ENCODE measurements around the gene POC1A. TPM values are rescaled to one million over a fixed set of nuclear protein-coding genes. Genes with fewer than 3 reads are reported as not detected.

POC1A gene
- polyA plus RNA-seq, 1 donor (not counting 4 experiments of a cell fraction or from before 2014, with no cell fraction given): 11.5 TPM

- Histone ChIP-seq H3K9me1 (ENCODE audit: control insufficient read depth, extremely low read depth, insufficient read depth, low read length) (no peaks in the 10 kb centered on the region), H3K79me2 (ENCODE audit: control insufficient read depth, insufficient read depth, low read length) (no peaks in the 10 kb centered on the region), H3K36me3 (ENCODE audit: control insufficient read depth in 2 of 2, extremely low read depth in 1 of 2, insufficient read depth in 2 of 2, low read length in 2 of 2) (no peaks in the 10 kb centered on the region), H3K4me3 (ENCODE audit: control insufficient read depth in 2 of 3, extremely low read depth in 1 of 3, insufficient read depth in 2 of 3, low read depth in 1 of 3, low read length in 3 of 3) (no peak overlapping the region), H2AFZ (ENCODE audit: control insufficient read depth, low read length) (no peak overlapping the region), H3K4me2 (ENCODE audit: control insufficient read depth, extremely low read depth, insufficient read depth, low read depth, low read length) (no peak overlapping the region), H4K20me1 (ENCODE audit: control insufficient read depth, extremely low read depth, insufficient read depth, low read length) (no peaks in the 10 kb centered on the region), H3K4me1 (ENCODE audit: control insufficient read depth, extremely low read depth, insufficient read depth, low read length) (peaks cover 45% of the 10 kb centered on the region), H3K9me3 (ENCODE audit: control insufficient read depth, low read depth, low read length) (no peaks in the 10 kb centered on the region), H3K27me3 (ENCODE audit: control insufficient read depth, extremely low read depth, insufficient read depth, low read length) (no peaks in the 10 kb centered on the region), H3K27ac (ENCODE audit: control insufficient read depth, insufficient read depth, low read length) (no peak overlapping the region), H3K9ac (ENCODE audit: control insufficient read depth, extremely low read depth, insufficient read depth, low read length) (no peak overlapping the region)
- dilution Hi-C loops (cut with MboI; ENCODE audit: extremely low pct_ligation_motif_present, low sequenced_read_pairs): no loop called here
- FAIRE-seq: no peak
- TF ChIP-seq EZH2 (IDR thresholded peaks at IDR 0.05; ENCODE audit: low read length) (no peak), CTCF (optimal IDR thresholded peaks at IDR 0.05 in 1 of 3, IDR thresholded peaks at IDR 0.05 in 1 of 3, conservative IDR thresholded peaks at IDR 0.05 in 1 of 3; ENCODE audit: extremely low read depth in 1 of 3, insufficient read depth in 2 of 3, low read length in 3 of 3) (no peak)
- DNase-seq (ENCODE audit: low read depth, low spot score): no peak
Measured at GRCh38 chr3:52039426-52039825, 114.8 kb downstream of the POC1A start.

- peak overlapping the region; percentile 20 for H3K9ac ChIP-seq (ENCODE audit: control insufficient read depth, extremely low read depth, insufficient read depth, low read length)
- no peaks in the 10 kb centered on the region for H4K20me1 ChIP-seq (ENCODE audit: control insufficient read depth, extremely low read depth, insufficient read depth, low read length)
- TF ChIP-seq EZH2 (IDR thresholded peaks at IDR 0.05; ENCODE audit: low read length) (no peak), CTCF (optimal IDR thresholded peaks at IDR 0.05 in 1 of 3, IDR thresholded peaks at IDR 0.05 in 1 of 3, conservative IDR thresholded peaks at IDR 0.05 in 1 of 3; ENCODE audit: extremely low read depth in 1 of 3, insufficient read depth in 2 of 3, low read length in 3 of 3) (no peak)
- H3K9me3 ChIP-seq (ENCODE audit: control insufficient read depth, low read depth, low read length): no peaks in the 10 kb centered on the region
- DNase-seq (ENCODE audit: low read depth, low spot score) (no peak), FAIRE-seq (peak; percentile 88)
- no peak overlapping the region for H2AFZ ChIP-seq (ENCODE audit: control insufficient read depth, low read length)
- no peaks in the 10 kb centered on the region for H3K36me3 ChIP-seq (ENCODE audit: control insufficient read depth in 2 of 2, extremely low read depth in 1 of 2, insufficient read depth in 2 of 2, low read length in 2 of 2)
- H3K27ac ChIP-seq (ENCODE audit: control insufficient read depth, insufficient read depth, low read length): peak overlapping the region; percentile 1
- H3K4me2 ChIP-seq (ENCODE audit: control insufficient read depth, extremely low read depth, insufficient read depth, low read depth, low read length): peak overlapping the region; percentile 48
- dilution Hi-C loops (cut with MboI; ENCODE audit: extremely low pct_ligation_motif_present, low sequenced_read_pairs): no loop called here
- H3K27me3 ChIP-seq (ENCODE audit: control insufficient read depth, extremely low read depth, insufficient read depth, low read length): no peaks in the 10 kb centered on the region
- no peak overlapping the region for H3K4me3 ChIP-seq (ENCODE audit: control insufficient read depth in 2 of 3, extremely low read depth in 1 of 3, insufficient read depth in 2 of 3, low read depth in 1 of 3, low read length in 3 of 3)
- H3K79me2 ChIP-seq (ENCODE audit: control insufficient read depth, insufficient read depth, low read length): no peaks in the 10 kb centered on the region
- H3K9me1 ChIP-seq (ENCODE audit: control insufficient read depth, extremely low read depth, insufficient read depth, low read length): no peaks in the 10 kb centered on the region
- peaks cover 36% of the 10 kb centered on the region for H3K4me1 ChIP-seq (ENCODE audit: control insufficient read depth, extremely low read depth, insufficient read depth, low read length)
Measured at GRCh38 chr3:52038227-52038626, 116.0 kb downstream of the POC1A start.

Measured in keratinocyte (primary cell).